WTC11 (cell line): ENCODE data around the gene BATF. TPM values are rescaled to one million over a fixed set of nuclear protein-coding genes. Genes with fewer than 3 reads are reported as not detected.

Experiments used
- ATAC-seq: fragments of 200-7000 bp; cut with Tn5 transposase; 2 replicates; pipeline ENCODE4 v1.10.0; 2021; ENCODE audit warnings: mild to moderate bottlenecking, moderate library complexity
- CTCF ChIA-PET: fragments of 300-600 bp; sonication (Branson Sonifier 250); formaldehyde crosslinking; loops from one replicate; lab custom pipeline; 2021; ENCODE audit warnings: antibody characterized with exemption; lab: Charles Lee
- POLR2A ChIA-PET: fragments of 350-600 bp; sonication (Branson Sonifier 250); formaldehyde crosslinking; loops from one replicate; lab custom pipeline; 2021; ENCODE audit warnings: antibody characterized with exemption; lab: Charles Lee
- DNase-seq: peaks from one replicate; pipeline ENCODE4 v3.0.0; 2021; ENCODE audit warnings: low spot score
- H3K27ac Mint-ChIP-seq: 2 replicates; pipeline ENCODE4 v1.8.0; 2021; ENCODE audit warnings: mixed read lengths
- H3K27me3 Mint-ChIP-seq: 2 replicates; pipeline ENCODE4 v1.8.0; 2021; ENCODE audit warnings: low read depth, mild to moderate bottlenecking, moderate library complexity, mixed read lengths
- H3K36me3 Mint-ChIP-seq: 2 replicates; pipeline ENCODE4 v1.8.0; 2021; ENCODE audit warnings: mixed read lengths
- H3K4me1 Mint-ChIP-seq: 2 replicates; pipeline ENCODE4 v1.8.0; 2022; ENCODE audit warnings: mixed read lengths
- H3K4me3 Mint-ChIP-seq: 2 replicates; pipeline ENCODE4 v1.8.0; 2021; ENCODE audit warnings: mild to moderate bottlenecking, moderate library complexity, mixed read lengths
- H3K9me3 Mint-ChIP-seq: 2 replicates; pipeline ENCODE4 v1.8.0; 2021; ENCODE audit warnings: mixed read lengths
- AR ChIP-seq: fragments of 250-450 bp; sonication (Bioruptor Pico); IDR thresholded peaks from 2 replicates; pipeline ENCODE4 v1.9.0; 2021; ENCODE audit warnings: mild to moderate bottlenecking
- ATF1 ChIP-seq: sonication (generic); formaldehyde crosslinking; IDR thresholded peaks from 2 replicates; pipeline ENCODE4 v1.8.1; 2023; ENCODE audit warnings: mild to moderate bottlenecking, moderate library complexity, missing genetic modification reagents
- ATF3 ChIP-seq: sonication (generic); formaldehyde crosslinking; conservative IDR thresholded peaks from 2 replicates; pipeline ENCODE4 v1.8.1; 2022; ENCODE audit warnings: mild to moderate bottlenecking, missing genetic modification reagents
- CREM ChIP-seq: sonication (generic); formaldehyde crosslinking; IDR thresholded peaks from 2 replicates; pipeline ENCODE4 v1.8.1; 2022; ENCODE audit warnings: mild to moderate bottlenecking, missing genetic modification reagents, moderate library complexity
- E2F4 ChIP-seq: sonication (generic); formaldehyde crosslinking; IDR thresholded peaks from 2 replicates; pipeline ENCODE4 v1.8.1; 2022; ENCODE audit warnings: low read depth, mild to moderate bottlenecking, moderate library complexity, missing genetic modification reagents, borderline replicate concordance
- ETV6 ChIP-seq: sonication (generic); formaldehyde crosslinking; IDR thresholded peaks from 2 replicates; pipeline ENCODE4 v1.8.1; 2022; ENCODE audit warnings: mild to moderate bottlenecking, missing genetic modification reagents
- FOXP1 ChIP-seq: sonication (generic); formaldehyde crosslinking; IDR thresholded peaks from 2 replicates; pipeline ENCODE4 v1.8.0; 2022; ENCODE audit warnings: missing genetic modification reagents, mild to moderate bottlenecking, moderate library complexity, borderline replicate concordance
- FOXP4 ChIP-seq: sonication (generic); formaldehyde crosslinking; IDR thresholded peaks from 2 replicates; pipeline ENCODE4 v1.8.0; 2022; ENCODE audit warnings: mild to moderate bottlenecking, missing genetic modification reagents
- KAT7 ChIP-seq: sonication (generic); formaldehyde crosslinking; IDR thresholded peaks from 2 replicates; pipeline ENCODE4 v1.8.1; 2023; ENCODE audit warnings: missing genetic modification reagents, mild to moderate bottlenecking, borderline replicate concordance
- NFE2L1 ChIP-seq: sonication (generic); formaldehyde crosslinking; IDR thresholded peaks from 2 replicates; pipeline ENCODE4 v1.8.1; 2023; ENCODE audit warnings: missing genetic modification reagents
- OVOL2 ChIP-seq: fragments of 250-450 bp; sonication (Bioruptor Pico); IDR thresholded peaks from 2 replicates; pipeline ENCODE4 v1.9.0; 2021; ENCODE audit warnings: mild to moderate bottlenecking, borderline replicate concordance
- PRDM15 ChIP-seq: sonication (generic); formaldehyde crosslinking; IDR thresholded peaks from 2 replicates; pipeline ENCODE4 v1.8.0; 2022; ENCODE audit warnings: missing genetic modification reagents
- PRRX2 ChIP-seq: fragments of 250-450 bp; sonication (Bioruptor Pico); IDR thresholded peaks from 2 replicates; pipeline ENCODE4 v1.8.0; 2021; ENCODE audit warnings: mild to moderate bottlenecking
- TEAD4 ChIP-seq: sonication (generic); formaldehyde crosslinking; IDR thresholded peaks from 2 replicates; pipeline ENCODE4 v1.8.0; 2022; ENCODE audit warnings: mild to moderate bottlenecking, missing genetic modification reagents
- USF1 ChIP-seq: sonication (generic); formaldehyde crosslinking; IDR thresholded peaks from 2 replicates; pipeline ENCODE4 v1.8.0; 2022; ENCODE audit warnings: mild to moderate bottlenecking, missing genetic modification reagents
- ZNF121 ChIP-seq: sonication (generic); formaldehyde crosslinking; IDR thresholded peaks from 2 replicates; pipeline ENCODE4 v1.8.0; 2023; ENCODE audit warnings: missing genetic modification reagents
- ZNF425 ChIP-seq: fragments of 250-450 bp; sonication (Bioruptor Pico); conservative IDR thresholded peaks from 2 replicates; pipeline ENCODE4 v1.9.0; 2021; ENCODE audit warnings: mild to moderate bottlenecking
- ZNF532 ChIP-seq: fragments of 250-450 bp; sonication (Bioruptor Pico); IDR thresholded peaks from 2 replicates; pipeline ENCODE4 v1.9.0; 2021; ENCODE audit warnings: mild to moderate bottlenecking, borderline replicate concordance
- total RNA-seq: library from RNA; stranded (reverse); gene quantifications from 3 replicates; pipeline ENCODE4 v1.2.3, GENCODE V29; 2021

The BATF gene
- total RNA-seq, 1 experiment from 2014 or later: not detected

GRCh38 chr14:75514673-75515628 is 7.3 kb upstream of the BATF start:
- CTCF ChIA-PET: interaction anchor here (0.6 to 5.8 kb wide), 26 partner anchors 12 to 208 kb away, joined by 3 to 87 read pairs (median 4); partner anchors contain the start of genes ERG28, FLVCR2 and TTLL5
- DNase-seq (peak; percentile 72), ATAC-seq (peak; percentile 77)
- Mint-ChIP-seq H3K9me3 (peaks cover 8% of the 10 kb centered on the region), H3K27me3 (no peaks in the 10 kb centered on the region; the same call in 1 of the 2 replicates), H3K27ac (no peak overlapping the region), H3K4me3 (no peak overlapping the region), H3K4me1 (peaks cover 7% of the 10 kb centered on the region), H3K36me3 (no peaks in the 10 kb centered on the region)
- POLR2A ChIA-PET: no interaction called here
- TF ChIP-seq ZNF532 (no peak), PRDM15 (CRISPR knock-in tag) (peak; percentile 47; the same call in 1 of the 2 replicates), ZNF121 (no peak), E2F4 (CRISPR knock-in tag) (no peak), NFE2L1 (no peak), ATF3 (CRISPR knock-in tag) (no peak), AR (no peak), CREM (CRISPR knock-in tag) (no peak), FOXP1 (no peak), ETV6 (CRISPR knock-in tag) (0 out of 2 replicates have a peak, but pooled peaks have one; percentile 11), PRRX2 (CRISPR knock-in tag) (no peak), ZNF425 (CRISPR knock-in tag) (no peak), OVOL2 (CRISPR knock-in tag) (no peak), USF1 (CRISPR knock-in tag) (no peak), ATF1 (no peak), FOXP4 (CRISPR knock-in tag) (no peak), TEAD4 (no peak), KAT7 (CRISPR knock-in tag) (no peak)
